T-helper 1 cell treated with Interleukin-12 subunit alpha and Interleukin-12 subunit beta and Interleukin-4 antibody, amounts not matched to agents 30 μg/mL and 1 μg/mL, for 36 hours (primary cell): ENCODE data around the gene SHISA9.

Experiments
- H3K27ac Mint-ChIP-seq: one replicate; pipeline ENCODE4 v1.8.0; 2021; ENCODE audit warnings: mild to moderate bottlenecking, mixed read lengths
- H3K27me3 Mint-ChIP-seq: one replicate; pipeline ENCODE4 v1.8.0; 2021; ENCODE audit warnings: low read depth, mixed read lengths
- H3K36me3 Mint-ChIP-seq: one replicate; pipeline ENCODE4 v1.8.0; 2021; ENCODE audit warnings: low read depth, mixed read lengths
- H3K4me1 Mint-ChIP-seq: one replicate; pipeline ENCODE4 v1.8.0; 2021; ENCODE audit warnings: low read depth, mixed read lengths
- H3K4me3 Mint-ChIP-seq: one replicate; pipeline ENCODE4 v1.8.0; 2021; ENCODE audit warnings: mild to moderate bottlenecking, moderate library complexity, mixed read lengths
- H3K9me3 Mint-ChIP-seq: one replicate; pipeline ENCODE4 v1.8.0; 2021; ENCODE audit warnings: mixed read lengths

SHISA9 gene

GRCh38 chr16:13176711-13177110 lies 275.3 kb downstream of the SHISA9 start:
- no peaks in the 10 kb centered on the region for H3K27me3 Mint-ChIP-seq
- H3K4me1 Mint-ChIP-seq, result no peaks in the 10 kb centered on the region
- H3K4me3 Mint-ChIP-seq, result no peak overlapping the region
- H3K27ac Mint-ChIP-seq, result no peak overlapping the region
- H3K9me3 Mint-ChIP-seq, result no peaks in the 10 kb centered on the region
- H3K36me3 Mint-ChIP-seq, result no peaks in the 10 kb centered on the region

- Mint-ChIP-seq H3K27me3 (no peaks in the 10 kb centered on the region), H3K36me3 (no peaks in the 10 kb centered on the region), H3K4me3 (no peak overlapping the region), H3K27ac (no peak overlapping the region), H3K9me3 (no peaks in the 10 kb centered on the region), H3K4me1 (no peaks in the 10 kb centered on the region)
Measured at GRCh38 chr16:13178318-13178717, 276.9 kb downstream of the SHISA9 start.

GRCh38 chr16:13181432-13181831 lies 280.0 kb downstream of the SHISA9 start:
- no peaks in the 10 kb centered on the region for H3K4me1 Mint-ChIP-seq
- H3K4me3 Mint-ChIP-seq, result no peak overlapping the region
- no peak overlapping the region for H3K27ac Mint-ChIP-seq
- H3K27me3 Mint-ChIP-seq, result no peaks in the 10 kb centered on the region
- no peaks in the 10 kb centered on the region for H3K36me3 Mint-ChIP-seq
- H3K9me3 Mint-ChIP-seq, result no peaks in the 10 kb centered on the region

GRCh38 chr16:13186813-13187212 lies 285.4 kb downstream of the SHISA9 start:
- no peaks in the 10 kb centered on the region for H3K27me3 Mint-ChIP-seq
- H3K4me3 Mint-ChIP-seq, result no peak overlapping the region
- no peaks in the 10 kb centered on the region for H3K4me1 Mint-ChIP-seq
- H3K36me3 Mint-ChIP-seq, result no peaks in the 10 kb centered on the region
- H3K9me3 Mint-ChIP-seq, result no peaks in the 10 kb centered on the region
- no peak overlapping the region for H3K27ac Mint-ChIP-seq

DNA sequence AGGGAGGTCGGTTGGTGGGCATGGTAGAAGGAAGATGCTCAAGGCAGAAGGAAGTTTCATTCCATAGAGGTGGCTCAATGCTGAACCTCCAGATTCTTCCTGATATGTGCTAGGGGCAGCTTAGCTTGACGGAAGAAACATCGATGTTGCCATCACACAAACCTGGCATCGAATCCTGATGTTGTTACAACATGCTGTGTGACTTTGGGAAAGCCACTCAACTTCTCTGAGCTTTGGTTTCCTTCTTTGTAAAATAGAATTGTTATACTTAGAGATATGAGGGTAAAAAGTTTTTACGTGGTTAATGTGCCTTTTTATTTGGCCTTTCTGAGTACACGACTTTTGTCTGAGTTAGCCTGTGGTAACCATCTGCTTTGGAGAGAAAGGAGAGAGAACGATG lies 287.9 kb downstream of the SHISA9 start:
- Mint-ChIP-seq H3K9me3 (peaks cover 4% of the 10 kb centered on the region), H3K27me3 (no peaks in the 10 kb centered on the region), H3K36me3 (no peaks in the 10 kb centered on the region), H3K4me1 (no peaks in the 10 kb centered on the region), H3K4me3 (no peak overlapping the region), H3K27ac (no peak overlapping the region)

GRCh38 chr16:13193721-13194120 lies 292.3 kb downstream of the SHISA9 start:
- no peaks in the 10 kb centered on the region for H3K27me3 Mint-ChIP-seq
- H3K4me3 Mint-ChIP-seq, result no peak overlapping the region
- no peak overlapping the region for H3K27ac Mint-ChIP-seq
- H3K9me3 Mint-ChIP-seq, result peaks cover 15% of the 10 kb centered on the region
- H3K4me1 Mint-ChIP-seq, result no peaks in the 10 kb centered on the region
- H3K36me3 Mint-ChIP-seq, result no peaks in the 10 kb centered on the region

DNA sequence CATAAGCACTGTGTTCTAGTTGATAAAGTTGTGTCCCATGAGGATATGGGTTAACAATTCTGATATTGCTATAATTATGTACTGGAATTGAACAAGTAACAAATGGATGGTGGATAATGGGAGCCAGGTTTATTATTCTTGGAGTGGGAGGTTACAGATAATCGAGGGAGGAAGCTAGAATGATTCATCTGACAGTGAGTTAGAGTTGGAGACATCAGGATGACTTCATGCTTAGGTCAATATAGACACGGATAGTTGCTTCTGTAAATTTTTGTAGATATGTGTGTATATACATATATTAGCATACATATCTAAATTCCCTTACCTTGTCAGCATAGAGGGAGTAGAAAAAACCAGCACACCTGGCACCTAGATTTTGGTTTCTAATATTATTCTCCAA lies 293.4 kb downstream of the SHISA9 start:
- Mint-ChIP-seq H3K27ac (no peak overlapping the region), H3K4me3 (no peak overlapping the region), H3K27me3 (no peaks in the 10 kb centered on the region), H3K4me1 (no peaks in the 10 kb centered on the region), H3K9me3 (peaks cover 15% of the 10 kb centered on the region), H3K36me3 (no peaks in the 10 kb centered on the region)

- Mint-ChIP-seq H3K9me3 (no peaks in the 10 kb centered on the region), H3K4me1 (no peaks in the 10 kb centered on the region), H3K27ac (no peak overlapping the region), H3K27me3 (no peaks in the 10 kb centered on the region), H3K36me3 (no peaks in the 10 kb centered on the region), H3K4me3 (no peak overlapping the region)
Measured at GRCh38 chr16:13203725-13204124, 302.3 kb downstream of the SHISA9 start.

DNA sequence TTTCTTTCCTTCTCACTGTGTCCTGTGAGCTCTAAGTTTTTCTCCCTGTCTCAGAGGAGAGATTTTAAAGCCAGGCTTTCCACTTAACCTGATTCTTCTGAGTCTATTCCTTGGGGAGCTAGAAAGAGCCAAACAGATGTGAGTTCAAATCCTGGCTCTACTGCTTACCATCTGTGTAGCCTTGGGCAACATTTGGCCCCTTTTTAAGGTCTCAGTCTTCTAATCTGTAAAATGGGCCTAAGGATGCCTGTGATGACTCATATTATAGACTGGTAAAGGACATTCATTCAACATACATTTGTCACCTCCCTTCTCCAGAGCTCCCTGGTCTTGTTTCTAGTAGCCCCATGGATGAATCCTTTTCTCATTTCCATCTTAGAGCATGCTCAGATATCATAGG lies 304.0 kb downstream of the SHISA9 start:
- Mint-ChIP-seq H3K27me3 (no peaks in the 10 kb centered on the region), H3K4me1 (no peaks in the 10 kb centered on the region), H3K36me3 (no peaks in the 10 kb centered on the region), H3K27ac (no peak overlapping the region), H3K4me3 (no peak overlapping the region), H3K9me3 (no peaks in the 10 kb centered on the region)

GRCh38 chr16:13206606-13207005 lies 305.2 kb downstream of the SHISA9 start:
- H3K9me3 Mint-ChIP-seq, result no peaks in the 10 kb centered on the region
- H3K27ac Mint-ChIP-seq, result no peak overlapping the region
- no peak overlapping the region for H3K4me3 Mint-ChIP-seq
- H3K27me3 Mint-ChIP-seq, result no peaks in the 10 kb centered on the region
- H3K4me1 Mint-ChIP-seq, result no peaks in the 10 kb centered on the region
- H3K36me3 Mint-ChIP-seq, result no peaks in the 10 kb centered on the region

DNA sequence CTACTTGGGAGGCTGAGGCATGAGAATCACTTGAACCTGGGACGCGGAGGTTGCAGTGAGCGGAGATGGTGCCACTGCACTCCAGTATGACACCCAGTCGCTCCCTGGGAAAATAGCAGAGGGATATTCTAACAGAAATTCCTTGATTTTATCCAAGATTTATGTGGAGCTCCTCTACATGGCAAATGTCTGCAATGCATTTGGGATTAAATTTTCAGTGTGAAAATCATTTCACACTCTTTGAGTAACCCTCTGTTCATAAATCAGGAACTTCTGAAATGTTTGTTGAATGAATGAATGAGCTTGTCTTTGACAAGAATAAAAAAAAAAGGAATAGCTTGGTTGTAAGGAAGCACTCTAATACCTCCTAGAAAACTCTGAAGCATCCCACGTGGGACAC lies 305.8 kb downstream of the SHISA9 start:
- no peaks in the 10 kb centered on the region for H3K4me1 Mint-ChIP-seq
- no peak overlapping the region for H3K27ac Mint-ChIP-seq
- H3K27me3 Mint-ChIP-seq, result no peaks in the 10 kb centered on the region
- H3K4me3 Mint-ChIP-seq, result no peak overlapping the region
- no peaks in the 10 kb centered on the region for H3K36me3 Mint-ChIP-seq
- H3K9me3 Mint-ChIP-seq, result no peaks in the 10 kb centered on the region

- H3K36me3 Mint-ChIP-seq, result no peaks in the 10 kb centered on the region
- no peak overlapping the region for H3K4me3 Mint-ChIP-seq
- peaks cover 31% of the 10 kb centered on the region for H3K9me3 Mint-ChIP-seq
- no peak overlapping the region for H3K27ac Mint-ChIP-seq
- no peaks in the 10 kb centered on the region for H3K27me3 Mint-ChIP-seq
- H3K4me1 Mint-ChIP-seq, result no peaks in the 10 kb centered on the region
Measured at GRCh38 chr16:13223666-13224065, 322.3 kb downstream of the SHISA9 start.

DNA sequence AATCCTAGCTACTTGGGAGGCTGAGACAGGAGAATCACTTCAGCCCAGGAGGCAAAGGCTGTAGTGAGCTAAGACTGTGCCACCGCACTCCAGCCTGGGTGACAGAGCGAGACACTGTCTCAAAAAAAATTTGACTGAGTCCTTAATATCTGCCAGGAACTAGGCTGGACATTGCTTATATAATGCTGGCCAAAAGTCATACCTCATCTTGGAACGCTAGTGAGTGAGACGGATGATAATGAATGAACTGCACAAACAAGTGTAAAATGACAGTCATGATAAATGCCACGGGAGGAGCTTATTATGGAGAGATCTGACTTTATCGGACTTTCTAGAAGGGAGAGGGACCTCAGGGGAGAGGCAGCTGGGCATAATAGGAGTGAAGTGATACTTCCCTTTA lies 327.6 kb downstream of the SHISA9 start:
- Mint-ChIP-seq H3K4me1 (no peaks in the 10 kb centered on the region), H3K27me3 (no peaks in the 10 kb centered on the region), H3K27ac (no peak overlapping the region), H3K9me3 (peaks cover 23% of the 10 kb centered on the region), H3K36me3 (no peaks in the 10 kb centered on the region), H3K4me3 (no peak overlapping the region)

DNA sequence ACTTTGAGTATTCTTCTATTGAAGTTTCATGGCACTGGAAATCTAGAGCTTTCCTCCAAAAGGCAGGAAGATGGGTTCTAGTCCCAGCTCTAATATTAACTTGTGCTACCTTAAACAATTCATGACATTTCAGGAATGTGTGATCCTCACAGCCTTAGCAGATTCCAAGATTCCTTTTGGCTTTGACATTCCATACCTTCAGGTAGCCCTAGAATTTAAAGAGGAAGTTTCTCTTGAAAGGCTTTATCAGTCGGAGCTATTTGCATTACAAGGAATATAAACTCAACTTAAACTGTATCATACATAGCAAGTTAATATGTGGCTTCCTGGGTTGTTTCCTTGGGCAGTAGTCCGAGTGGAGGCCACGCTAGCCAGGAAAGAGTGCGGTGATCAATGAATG lies 330.0 kb downstream of the SHISA9 start:
- Mint-ChIP-seq H3K4me3 (no peak overlapping the region), H3K27me3 (no peaks in the 10 kb centered on the region), H3K27ac (no peak overlapping the region), H3K9me3 (peaks cover 18% of the 10 kb centered on the region), H3K4me1 (no peaks in the 10 kb centered on the region), H3K36me3 (no peaks in the 10 kb centered on the region)

GRCh38 chr16:13234999-13235398 lies 333.6 kb downstream of the SHISA9 start:
- Mint-ChIP-seq H3K9me3 (peaks cover 16% of the 10 kb centered on the region), H3K27ac (no peak overlapping the region), H3K27me3 (no peaks in the 10 kb centered on the region)

GRCh38 chr16:13236308-13236707 lies 334.9 kb downstream of the SHISA9 start:
- Mint-ChIP-seq H3K27me3 (no peaks in the 10 kb centered on the region), H3K4me3 (no peak overlapping the region), H3K9me3 (peaks cover 20% of the 10 kb centered on the region), H3K36me3 (no peaks in the 10 kb centered on the region), H3K4me1 (no peaks in the 10 kb centered on the region), H3K27ac (no peak overlapping the region)

More at GRCh38 chr16:13234999-13235398, 333.6 kb downstream of the SHISA9 start:
- no peaks in the 10 kb centered on the region for H3K4me1 Mint-ChIP-seq
- no peaks in the 10 kb centered on the region for H3K36me3 Mint-ChIP-seq
- no peak overlapping the region for H3K4me3 Mint-ChIP-seq
